ENCODE results near the gene ICAM5. TPM values are rescaled to one million over a fixed set of nuclear protein-coding genes. Genes with fewer than 3 reads are reported as not detected.

Gene ICAM5
- total RNA-seq, 1 experiment from 2014 or later: 8.0 TPM

- TF ChIP-seq ZNF416 (CRISPR knock-in tag; IDR thresholded peaks at IDR 0.05) (no peak), JAZF1 (CRISPR knock-in tag; IDR thresholded peaks at IDR 0.05) (no peak), RELA (CRISPR knock-in tag; IDR thresholded peaks at IDR 0.05; ENCODE audit: borderline replicate concordance) (no peak), ZNF219 (CRISPR knock-in tag; IDR thresholded peaks at IDR 0.05; ENCODE audit: borderline replicate concordance) (no peak), NR1H2 (CRISPR knock-in tag; IDR thresholded peaks at IDR 0.05) (0 out of 2 replicates have a peak, but pooled peaks have one; percentile 22), USF2 (CRISPR knock-in tag; IDR thresholded peaks at IDR 0.05) (no peak), ZSCAN18 (CRISPR knock-in tag; IDR thresholded peaks at IDR 0.05) (no peak), MXD4 (CRISPR knock-in tag; IDR thresholded peaks at IDR 0.05; ENCODE audit: borderline replicate concordance) (no peak), ZNF138 (CRISPR knock-in tag; conservative IDR thresholded peaks at IDR 0.05) (no peak), AR (CRISPR knock-in tag; IDR thresholded peaks at IDR 0.05) (no peak), GTF2I (CRISPR knock-in tag; conservative IDR thresholded peaks at IDR 0.05) (no peak), PRDM15 (CRISPR knock-in tag; IDR thresholded peaks at IDR 0.05) (no peak), SMAD4 (CRISPR knock-in tag; IDR thresholded peaks at IDR 0.05) (no peak), GRHL2 (CRISPR knock-in tag; IDR thresholded peaks at IDR 0.05; ENCODE audit: insufficient replicate concordance, severe bottlenecking) (no peak), SP1 (CRISPR knock-in tag; conservative IDR thresholded peaks at IDR 0.05) (0 out of 2 replicates have a peak, but pooled peaks have one; percentile 58), ZNF121 (CRISPR knock-in tag; IDR thresholded peaks at IDR 0.05) (no peak), ZNF532 (CRISPR knock-in tag; IDR thresholded peaks at IDR 0.05; ENCODE audit: borderline replicate concordance) (no peak), MLX (CRISPR knock-in tag; IDR thresholded peaks at IDR 0.05) (no peak), NFE2L1 (CRISPR knock-in tag; IDR thresholded peaks at IDR 0.05) (no peak), FOXK1 (CRISPR knock-in tag; IDR thresholded peaks at IDR 0.05) (peak; percentile 19; the same call in 1 of the 2 replicates), MYBL2 (CRISPR knock-in tag; IDR thresholded peaks at IDR 0.05) (no peak), ZNF281 (CRISPR knock-in tag; IDR thresholded peaks at IDR 0.05) (no peak), NFYB (CRISPR knock-in tag; conservative IDR thresholded peaks at IDR 0.05; ENCODE audit: low read depth) (0 out of 2 replicates have a peak, but pooled peaks have one; percentile 7)
Observed at GRCh38 chr19:10290876-10291553, 1.3 kb downstream of the ICAM5 start (continued).

Data from WTC11 (cell line).